ENCODE results near the gene SSH3. TPM values are rescaled to one million over a fixed set of nuclear protein-coding genes. Genes with fewer than 3 reads are reported as not detected.

The SSH3 gene
- total and polyA plus RNA-seq, 2 donors (not counting 1 experiment from before 2014, with no cell fraction given): 6.9 to 15.7 TPM

GRCh38 chr11:67308031-67308866 is 4.9 kb downstream of the SSH3 start:
- DNase-seq (ENCODE audit: low read depth in 2 of 2): no peak
- H4K20me1 ChIP-seq (ENCODE audit: control insufficient read depth, extremely low read depth, insufficient read depth, low read length): no peaks in the 10 kb centered on the region
- H2AFZ ChIP-seq (ENCODE audit: low read length): no peak overlapping the region
- H3K27ac ChIP-seq (ENCODE audit: insufficient read depth, low read length): no peak overlapping the region
- H3K4me3 ChIP-seq (replicated peaks in 1 of 4; ENCODE audit: control extremely low read depth in 1 of 4, insufficient read depth in 1 of 4, low read depth in 3 of 4, low read length in 4 of 4): no peak overlapping the region
- H3K4me1 ChIP-seq (ENCODE audit: control insufficient read depth, extremely low read depth, insufficient read depth, low read length): no peaks in the 10 kb centered on the region
- no peak overlapping the region for H3K4me2 ChIP-seq (ENCODE audit: extremely low read depth, insufficient read depth, low read length)
- H3K27me3 ChIP-seq (ENCODE audit: control insufficient read depth, insufficient read depth, low read length): no peaks in the 10 kb centered on the region
- H3K79me2 ChIP-seq (ENCODE audit: control insufficient read depth, insufficient read depth, low read length): no peaks in the 10 kb centered on the region
- H3K9me3 ChIP-seq (ENCODE audit: control insufficient read depth, insufficient read depth, low read depth, low read length): no peaks in the 10 kb centered on the region
- H3K9ac ChIP-seq (ENCODE audit: insufficient read depth, low read length): no peak overlapping the region
- TF ChIP-seq EZH2 (IDR thresholded peaks at IDR 0.05; ENCODE audit: low read length, missing control alignments) (no peak), CTCF (conservative IDR thresholded peaks at IDR 0.05 in 1 of 2, IDR thresholded peaks at IDR 0.05 in 1 of 2; ENCODE audit: low read depth in 1 of 2, low read length in 2 of 2) (no peak)
- peaks cover 2% of the 10 kb centered on the region for H3K36me3 ChIP-seq (ENCODE audit: control insufficient read depth, insufficient read depth, low read length)

- no peaks in the 10 kb centered on the region for H3K9me3 ChIP-seq (ENCODE audit: control insufficient read depth, insufficient read depth, low read depth, low read length)
- no peaks in the 10 kb centered on the region for H3K4me1 ChIP-seq (ENCODE audit: control insufficient read depth, extremely low read depth, insufficient read depth, low read length)
Measured at GRCh38 chr11:67309166-67309565, 5.8 kb downstream of the SSH3 start.

GRCh38 chr11:67309661-67310061 is 6.3 kb downstream of the SSH3 start:
- DNase-seq (ENCODE audit: low read depth in 2 of 2): no peak

More at GRCh38 chr11:67309166-67309565, 5.8 kb downstream of the SSH3 start:
- H3K27ac ChIP-seq (ENCODE audit: insufficient read depth, low read length): no peak overlapping the region
- no peaks in the 10 kb centered on the region for H3K27me3 ChIP-seq (ENCODE audit: control insufficient read depth, insufficient read depth, low read length)
- H3K36me3 ChIP-seq (ENCODE audit: control insufficient read depth, insufficient read depth, low read length): peaks cover 2% of the 10 kb centered on the region
- TF ChIP-seq CTCF (conservative IDR thresholded peaks at IDR 0.05 in 1 of 2, IDR thresholded peaks at IDR 0.05 in 1 of 2; ENCODE audit: low read depth in 1 of 2, low read length in 2 of 2) (no peak), EZH2 (IDR thresholded peaks at IDR 0.05; ENCODE audit: low read length, missing control alignments) (no peak)
- H3K9ac ChIP-seq (ENCODE audit: insufficient read depth, low read length): no peak overlapping the region
- no peak overlapping the region for H3K4me2 ChIP-seq (ENCODE audit: extremely low read depth, insufficient read depth, low read length)
- DNase-seq (ENCODE audit: low read depth in 2 of 2): no peak
- H3K79me2 ChIP-seq (ENCODE audit: control insufficient read depth, insufficient read depth, low read length): no peaks in the 10 kb centered on the region
- no peak overlapping the region for H2AFZ ChIP-seq (ENCODE audit: low read length)
- no peak overlapping the region for H3K4me3 ChIP-seq (replicated peaks in 1 of 4; ENCODE audit: control extremely low read depth in 1 of 4, insufficient read depth in 1 of 4, low read depth in 3 of 4, low read length in 4 of 4)
- H4K20me1 ChIP-seq (ENCODE audit: control insufficient read depth, extremely low read depth, insufficient read depth, low read length): no peaks in the 10 kb centered on the region

More at GRCh38 chr11:67309661-67310061, 6.3 kb downstream of the SSH3 start:
- Histone ChIP-seq H3K4me3 (replicated peaks in 1 of 4; ENCODE audit: control extremely low read depth in 1 of 4, insufficient read depth in 1 of 4, low read depth in 3 of 4, low read length in 4 of 4) (no peak overlapping the region), H3K4me2 (ENCODE audit: extremely low read depth, insufficient read depth, low read length) (no peak overlapping the region), H3K4me1 (ENCODE audit: control insufficient read depth, extremely low read depth, insufficient read depth, low read length) (no peaks in the 10 kb centered on the region), H3K36me3 (ENCODE audit: control insufficient read depth, insufficient read depth, low read length) (peaks cover 2% of the 10 kb centered on the region), H3K9me3 (ENCODE audit: control insufficient read depth, insufficient read depth, low read depth, low read length) (no peaks in the 10 kb centered on the region), H2AFZ (ENCODE audit: low read length) (no peak overlapping the region), H4K20me1 (ENCODE audit: control insufficient read depth, extremely low read depth, insufficient read depth, low read length) (no peaks in the 10 kb centered on the region), H3K79me2 (ENCODE audit: control insufficient read depth, insufficient read depth, low read length) (no peaks in the 10 kb centered on the region), H3K27me3 (ENCODE audit: control insufficient read depth, insufficient read depth, low read length) (no peaks in the 10 kb centered on the region), H3K27ac (ENCODE audit: insufficient read depth, low read length) (no peak overlapping the region), H3K9ac (ENCODE audit: insufficient read depth, low read length) (no peak overlapping the region)
- TF ChIP-seq EZH2 (IDR thresholded peaks at IDR 0.05; ENCODE audit: low read length, missing control alignments): no peak
- TF ChIP-seq CTCF (conservative IDR thresholded peaks at IDR 0.05 in 1 of 2, IDR thresholded peaks at IDR 0.05 in 1 of 2; ENCODE audit: low read depth in 1 of 2, low read length in 2 of 2): no peak

All from fibroblast of lung (primary cell).